Caco-2 (cell line): Measurements from ENCODE around the gene ANKRD36C. TPM values are rescaled to one million over a fixed set of nuclear protein-coding genes. Genes with fewer than 3 reads are reported as not detected.
"Not testable (repeated sequence)": the region's sequence is repeated elsewhere in the genome, so short reads cannot be mapped to it uniquely, and the experiment has no call there.

Experiments used
- BruUV-seq: library from RNA; stranded (reverse); fragments of 400-500 nt; replicated peaks from 2 replicates; lab custom pipeline; 2021; lab: Mats Ljungman, UMichigan
- CTCF ChIA-PET: fragments of 300-600 bp; sonication (Branson Sonifier 250); formaldehyde crosslinking; loops from one replicate; lab custom pipeline; 2022; ENCODE audit warnings: antibody characterized with exemption; lab: Charles Lee
- POLR2A ChIA-PET: fragments of 300-600 bp; sonication (Branson Sonifier 250); formaldehyde crosslinking; loops from one replicate; lab custom pipeline; 2022; ENCODE audit warnings: antibody characterized with exemption; lab: Charles Lee
- DNase-seq, 2 experiments: peaks; one replicate each; pipeline versions ENCODE4 v3.0.0 to v3.0.0-alpha.2; 2020 to 2022
- H3K27me3 ChIP-seq: replicated peaks from 2 replicates; pipeline ENCODE4 v1.6.0; 2011; ENCODE audit warnings: low read length; ENCODE audit not compliant: control insufficient read depth, insufficient read depth
- H3K36me3 ChIP-seq: 2 replicates; pipeline ENCODE4 v1.5.1; 2011; ENCODE audit warnings: low read length; ENCODE audit not compliant: control insufficient read depth, insufficient read depth
- H3K4me1 ChIP-seq: fragments of 250-450 bp; sonication (Bioruptor Pico); 2 replicates; pipeline ENCODE4 v1.5.1; 2020; ENCODE audit warnings: mild to moderate bottlenecking
- H3K4me3 ChIP-seq: 2 replicates; pipeline ENCODE4 v1.5.1; 2011; ENCODE audit warnings: low read depth, mild to moderate bottlenecking, control low read depth, low read length
- H3K9me3 ChIP-seq: fragments of 250-450 bp; sonication (Bioruptor Pico); 2 replicates; pipeline ENCODE4 v1.5.1; 2020; ENCODE audit warnings: mild to moderate bottlenecking, moderate library complexity
- H3K27ac Mint-ChIP-seq: one replicate; pipeline ENCODE4 v1.8.0; 2022; ENCODE audit warnings: mixed read lengths; ENCODE audit not compliant: unreplicated experiment
- H3K27me3 Mint-ChIP-seq: one replicate; pipeline ENCODE4 v1.8.0; 2022; ENCODE audit warnings: mixed read lengths; ENCODE audit not compliant: insufficient read depth, unreplicated experiment
- H3K36me3 Mint-ChIP-seq: one replicate; pipeline ENCODE4 v1.8.0; 2022; ENCODE audit warnings: mild to moderate bottlenecking, mixed read lengths; ENCODE audit not compliant: insufficient read depth, unreplicated experiment
- H3K4me1 Mint-ChIP-seq: one replicate; pipeline ENCODE4 v1.8.0; 2022; ENCODE audit warnings: low read depth, mixed read lengths; ENCODE audit not compliant: unreplicated experiment
- H3K4me3 Mint-ChIP-seq: one replicate; pipeline ENCODE4 v1.8.0; 2022; ENCODE audit warnings: mild to moderate bottlenecking, moderate library complexity, mixed read lengths; ENCODE audit not compliant: unreplicated experiment
- H3K9me3 Mint-ChIP-seq: one replicate; pipeline ENCODE4 v1.8.0; 2022; ENCODE audit warnings: mixed read lengths; ENCODE audit not compliant: unreplicated experiment
- intact Hi-C: fragments of 100-400 bp; cut with micrococcal nuclease; formaldehyde crosslinking; loops from one replicate; pipeline ENCODE4 v1.10.0; 2022; ENCODE audit not compliant: unreplicated experiment
- total RNA-seq: library from RNA; stranded (reverse); gene quantifications from 2 replicates; pipeline ENCODE4 v1.2.3, GENCODE V29; 2022
- TF ChIP-seq, protein P1 (sequence below), 2 experiments: fragments of 200-600 bp in 1 of 2; IDR thresholded peaks; 1 replicate in 1 of 2; 2 replicates in 1 of 2; pipeline versions ENCODE4 v1.5.1 to v1.8.0; 2011 to 2022; ENCODE audit warnings: antibody characterized with exemption in 1 of 2, control low read depth in 1 of 2, inconsistent platforms in 1 of 2, low read depth in 1 of 2, low read length in 1 of 2, mild to moderate bottlenecking in 1 of 2, moderate library complexity in 1 of 2; ENCODE audit not compliant: insufficient read depth in 1 of 2, severe bottlenecking in 1 of 2, unreplicated experiment in 1 of 2

Gene ANKRD36C
- total RNA-seq, 1 experiment from 2014 or later, result 28.8 TPM

DNA sequence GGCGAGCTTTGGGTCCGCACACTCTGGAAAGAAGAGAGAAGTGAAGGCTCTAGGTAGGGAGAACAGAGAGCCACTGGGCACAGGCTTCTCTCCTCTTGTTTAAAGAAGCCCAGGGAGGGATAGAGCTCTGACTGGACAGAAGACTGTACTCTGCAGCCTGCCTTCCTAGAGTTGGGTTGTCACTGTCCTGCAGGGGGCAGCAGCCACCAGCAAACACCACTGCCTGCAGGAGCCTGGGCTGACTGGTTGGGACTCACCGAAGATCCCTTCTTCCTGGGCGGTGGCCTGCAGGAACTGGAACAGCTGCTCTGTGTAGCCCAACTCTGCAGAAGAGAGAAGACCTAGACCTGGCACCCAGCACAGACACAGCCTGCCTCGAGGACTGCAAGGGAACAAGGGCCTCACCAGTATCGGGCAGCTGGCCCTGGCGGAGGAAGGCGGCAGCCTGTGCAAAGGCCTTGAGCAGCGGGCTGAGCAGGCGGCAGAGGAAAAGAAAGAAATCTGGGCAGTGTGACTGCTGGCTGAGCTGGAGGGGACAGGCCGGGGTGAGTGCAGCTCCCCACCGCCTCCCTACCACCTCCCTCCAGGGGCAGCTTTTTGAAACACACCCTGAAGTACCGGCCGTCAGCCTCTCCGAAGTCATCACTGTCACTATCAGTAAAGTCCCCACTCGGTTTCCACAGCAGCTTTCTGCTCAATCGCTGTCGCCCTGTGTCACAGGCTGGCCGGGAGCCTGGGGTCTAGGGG, 31.2 kb upstream of the ANKRD36C start:
- intact Hi-C loops, result loop anchor here (10.0 kb wide), 3 partner anchors 92 to 242 kb away; partner anchors contain the start of genes ADRA2B, CIAO1 and TMEM127
- not testable (repeated sequence) for H3K4me3 Mint-ChIP-seq, H3K27ac Mint-ChIP-seq, H3K36me3 Mint-ChIP-seq, H3K27me3 ChIP-seq, H3K9me3 ChIP-seq, H3K9me3 Mint-ChIP-seq, H3K27me3 Mint-ChIP-seq, BruUV-seq, H3K4me1 ChIP-seq, H3K4me3 ChIP-seq, H3K36me3 ChIP-seq, H3K4me1 Mint-ChIP-seq
- DNase-seq, result peak; percentile 88 to 90
- TF ChIP-seq, protein P1, sequence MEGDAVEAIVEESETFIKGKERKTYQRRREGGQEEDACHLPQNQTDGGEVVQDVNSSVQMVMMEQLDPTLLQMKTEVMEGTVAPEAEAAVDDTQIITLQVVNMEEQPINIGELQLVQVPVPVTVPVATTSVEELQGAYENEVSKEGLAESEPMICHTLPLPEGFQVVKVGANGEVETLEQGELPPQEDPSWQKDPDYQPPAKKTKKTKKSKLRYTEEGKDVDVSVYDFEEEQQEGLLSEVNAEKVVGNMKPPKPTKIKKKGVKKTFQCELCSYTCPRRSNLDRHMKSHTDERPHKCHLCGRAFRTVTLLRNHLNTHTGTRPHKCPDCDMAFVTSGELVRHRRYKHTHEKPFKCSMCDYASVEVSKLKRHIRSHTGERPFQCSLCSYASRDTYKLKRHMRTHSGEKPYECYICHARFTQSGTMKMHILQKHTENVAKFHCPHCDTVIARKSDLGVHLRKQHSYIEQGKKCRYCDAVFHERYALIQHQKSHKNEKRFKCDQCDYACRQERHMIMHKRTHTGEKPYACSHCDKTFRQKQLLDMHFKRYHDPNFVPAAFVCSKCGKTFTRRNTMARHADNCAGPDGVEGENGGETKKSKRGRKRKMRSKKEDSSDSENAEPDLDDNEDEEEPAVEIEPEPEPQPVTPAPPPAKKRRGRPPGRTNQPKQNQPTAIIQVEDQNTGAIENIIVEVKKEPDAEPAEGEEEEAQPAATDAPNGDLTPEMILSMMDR (IDR thresholded peaks at IDR 0.05; ENCODE audit: insufficient read depth in 1 of 2, low read depth in 1 of 2, low read length in 1 of 2, severe bottlenecking in 1 of 2, unreplicated experiment in 1 of 2), result peak; percentile 85
- CTCF ChIA-PET, result interaction anchor here (0.6 to 1.4 kb wide), 11 partner anchors 30 to 244 kb away, joined by 3 to 20 read pairs (median 4); no protein-coding TSS in a partner anchor
- POLR2A ChIA-PET, result interaction anchor here (0.8 to 1.0 kb wide), 2 partner anchors 151 to 185 kb away, joined by 3 read pairs; no protein-coding TSS in a partner anchor

DNA sequence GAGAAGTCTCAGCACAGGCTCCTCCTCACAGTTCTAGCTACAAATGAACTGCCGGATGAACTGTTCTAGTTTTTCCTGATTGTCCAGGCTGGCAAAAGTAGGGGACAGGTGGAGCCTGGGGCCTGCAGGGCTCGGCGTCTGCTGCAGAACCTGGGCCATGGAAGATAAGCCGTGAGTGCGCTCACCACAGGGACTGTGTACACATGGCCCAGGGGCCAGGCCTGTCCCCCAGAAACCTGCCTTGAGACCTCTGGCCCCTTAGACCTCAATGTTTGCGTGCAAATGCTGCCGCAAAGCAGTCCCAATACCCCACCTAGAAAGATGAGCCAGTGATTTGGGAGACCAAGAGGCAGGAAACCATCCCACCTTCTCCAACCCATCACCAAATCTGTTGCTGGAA, 30.5 kb upstream of the ANKRD36C start:
- not testable (repeated sequence) for H3K4me1 Mint-ChIP-seq, H3K36me3 ChIP-seq, BruUV-seq, H3K27ac Mint-ChIP-seq, H3K4me3 ChIP-seq, DNase-seq, H3K36me3 Mint-ChIP-seq, H3K9me3 Mint-ChIP-seq, H3K9me3 ChIP-seq, H3K27me3 Mint-ChIP-seq, H3K4me3 Mint-ChIP-seq, H3K4me1 ChIP-seq, H3K27me3 ChIP-seq
- ChIA-PET CTCF (interaction anchor here (0.6 to 1.4 kb wide), 12 partner anchors 30 to 245 kb away, joined by 3 to 20 read pairs (median 4); no protein-coding TSS in a partner anchor), POLR2A (interaction anchor here (0.8 to 1.0 kb wide), 2 partner anchors 152 to 186 kb away, joined by 3 read pairs; no protein-coding TSS in a partner anchor)
- intact Hi-C loops, result loop anchor here (10.0 kb wide), 3 partner anchors 93 to 243 kb away; partner anchors contain the start of genes ADRA2B, CIAO1 and TMEM127

DNA sequence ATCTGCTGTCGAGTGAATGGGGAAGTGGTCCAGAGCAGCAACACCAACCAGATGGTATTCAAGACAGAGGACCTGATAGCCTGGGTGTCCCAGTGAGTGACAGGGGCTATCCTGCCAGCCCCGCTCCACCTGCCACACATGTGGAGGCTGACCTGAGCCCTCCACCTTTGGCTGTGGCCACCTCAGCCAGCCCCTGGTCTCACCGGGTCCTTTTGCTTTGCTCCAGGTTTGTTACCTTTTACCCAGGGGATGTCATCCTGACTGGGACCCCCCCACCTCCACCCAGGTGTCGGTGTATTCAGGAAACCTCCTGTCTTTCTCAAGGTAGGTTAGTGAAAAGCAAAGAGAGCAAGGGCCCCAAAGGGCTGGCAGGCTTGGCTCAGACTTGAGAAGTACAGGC, 29.5 kb upstream of the ANKRD36C start:
- H3K4me1 ChIP-seq, POLR2A ChIA-PET, H3K36me3 ChIP-seq, H3K27me3 Mint-ChIP-seq, BruUV-seq, H3K27ac Mint-ChIP-seq, H3K27me3 ChIP-seq, H3K9me3 Mint-ChIP-seq, H3K9me3 ChIP-seq, H3K4me1 Mint-ChIP-seq, H3K36me3 Mint-ChIP-seq, H3K4me3 Mint-ChIP-seq, H3K4me3 ChIP-seq: not testable (repeated sequence)
- intact Hi-C loops, result loop anchor here (10.0 kb wide), 3 partner anchors 94 to 244 kb away; partner anchors contain the start of genes ADRA2B, CIAO1 and TMEM127
- peak in 1 of 2 experiments; percentile 20 for DNase-seq
- CTCF ChIA-PET, result interaction anchor here (1.0 kb wide), 1 partner anchor 29 kb away, joined by 5 read pairs; no protein-coding TSS in a partner anchor

DNA sequence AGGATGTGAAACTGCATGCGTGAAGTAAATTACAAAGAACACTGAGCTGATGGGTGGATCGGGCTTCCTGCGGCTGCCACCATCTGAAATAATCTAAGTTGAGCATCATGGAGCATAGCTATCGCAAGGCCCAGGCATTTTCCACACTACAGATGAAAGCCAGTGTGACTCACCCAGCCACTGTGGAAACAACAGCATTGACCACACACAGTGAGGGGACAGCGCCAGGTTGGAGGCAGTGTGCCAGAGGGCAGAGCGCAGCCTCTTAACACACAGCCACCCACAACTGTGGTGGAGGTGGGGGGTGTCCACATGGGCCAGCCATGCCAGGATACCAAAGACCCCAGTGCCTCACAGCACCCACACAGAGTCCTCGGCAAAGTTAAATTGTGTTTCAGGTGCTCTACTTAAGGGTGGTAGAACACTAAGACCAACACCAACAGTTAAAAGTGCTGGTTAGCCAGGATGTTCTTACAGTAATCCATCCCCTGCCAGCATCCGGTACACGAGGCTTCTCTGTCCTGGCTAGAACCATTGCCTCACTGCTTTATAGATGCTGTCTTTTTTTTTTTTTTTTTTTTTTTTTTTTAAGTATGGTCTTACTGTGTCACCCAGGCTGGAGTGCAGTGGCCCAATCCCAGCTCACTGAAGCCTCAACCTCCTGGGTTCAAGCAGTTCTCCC, 28.4 kb upstream of the ANKRD36C start:
- H3K36me3 ChIP-seq, H3K27me3 ChIP-seq, BruUV-seq, H3K4me1 ChIP-seq, POLR2A ChIA-PET, H3K27me3 Mint-ChIP-seq, H3K4me1 Mint-ChIP-seq, H3K9me3 Mint-ChIP-seq, H3K4me3 Mint-ChIP-seq, H3K27ac Mint-ChIP-seq, H3K9me3 ChIP-seq, H3K4me3 ChIP-seq, DNase-seq, H3K36me3 Mint-ChIP-seq: not testable (repeated sequence)
- CTCF ChIA-PET, result interaction anchor here (0.6 kb wide), 1 partner anchor 79 kb away, joined by 4 read pairs; no protein-coding TSS in a partner anchor
- intact Hi-C loops, result loop anchor here (10.0 kb wide), 3 partner anchors 95 to 245 kb away; partner anchors contain the start of genes ADRA2B, CIAO1 and TMEM127

DNA sequence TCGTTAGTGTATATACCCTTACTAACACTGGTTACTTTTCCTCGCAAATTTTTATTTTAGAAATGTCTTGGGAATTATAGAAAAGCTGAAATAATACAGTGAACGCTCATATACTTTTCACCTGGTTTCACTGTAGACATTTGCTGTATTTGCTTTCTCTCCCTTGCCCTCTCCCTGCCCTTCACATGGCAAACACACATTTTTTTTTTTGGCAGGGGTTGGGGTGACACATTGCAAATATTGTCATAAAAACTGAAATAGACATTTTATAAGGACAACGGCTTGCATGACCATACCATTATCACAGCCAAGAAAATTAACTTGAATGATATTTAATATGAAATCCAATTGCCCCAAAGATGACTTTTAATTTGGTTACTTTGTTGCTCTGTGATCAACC, 24.7 kb upstream of the ANKRD36C start:
- H3K27me3 Mint-ChIP-seq, H3K4me3 ChIP-seq, H3K27me3 ChIP-seq, H3K4me1 ChIP-seq, H3K36me3 Mint-ChIP-seq, H3K9me3 Mint-ChIP-seq, POLR2A ChIA-PET, H3K4me3 Mint-ChIP-seq, H3K27ac Mint-ChIP-seq, BruUV-seq, CTCF ChIA-PET, H3K36me3 ChIP-seq, H3K4me1 Mint-ChIP-seq, intact Hi-C loops, DNase-seq, H3K9me3 ChIP-seq: not testable (repeated sequence)
